H9 (cell line): ENCODE measurements around the gene TCF23. TPM values are rescaled to one million over a fixed set of nuclear protein-coding genes. Genes with fewer than 3 reads are reported as not detected.
"Not testable (repeated sequence)": the region's sequence is repeated elsewhere in the genome, so short reads cannot be mapped to it uniquely, and the experiment has no call there.

Experiments used
- DNase-seq: peaks from one replicate; pipeline ENCODE4 v3.0.0-alpha.2; 2017
- H2AFZ ChIP-seq: one replicate; pipeline ENCODE4 v1.6.1; 2013; ENCODE audit warnings: mild to moderate bottlenecking, low read length, control low read depth, moderate library complexity
- H2AK5ac ChIP-seq: 2 replicates; pipeline ENCODE4 v1.6.1; 2013; ENCODE audit warnings: low read length, control low read depth, mixed read lengths; ENCODE audit not compliant: insufficient read length
- H2BK120ac ChIP-seq: one replicate; pipeline ENCODE4 v1.6.1; 2013; ENCODE audit warnings: low read depth, mild to moderate bottlenecking, low read length, control low read depth, inconsistent platforms; ENCODE audit not compliant: poor library complexity, severe bottlenecking
- H2BK12ac ChIP-seq: 2 replicates; pipeline ENCODE4 v1.6.1; 2013; ENCODE audit warnings: low read length, control low read depth, mixed read lengths, low read depth; ENCODE audit not compliant: insufficient read length
- H2BK15ac ChIP-seq: 2 replicates; pipeline ENCODE4 v1.6.1; 2013; ENCODE audit warnings: low read depth, low read length, control low read depth
- H2BK20ac ChIP-seq: one replicate; pipeline ENCODE4 v1.6.1; 2013; ENCODE audit warnings: low read depth, mild to moderate bottlenecking, low read length, control low read depth, inconsistent platforms; ENCODE audit not compliant: poor library complexity, severe bottlenecking
- H2BK5ac ChIP-seq: 2 replicates; pipeline ENCODE4 v1.6.1; 2013; ENCODE audit warnings: low read length, control low read depth, mixed read lengths; ENCODE audit not compliant: insufficient read length
- H3K14ac ChIP-seq: 2 replicates; pipeline ENCODE4 v1.6.1; 2013; ENCODE audit warnings: low read length, control low read depth; ENCODE audit not compliant: insufficient read depth
- H3K18ac ChIP-seq: 2 replicates; pipeline ENCODE4 v1.6.1; 2013; ENCODE audit warnings: low read depth, mild to moderate bottlenecking, mixed read lengths, low read length, control low read depth; ENCODE audit not compliant: insufficient read length
- H3K23ac ChIP-seq: 2 replicates; pipeline ENCODE4 v1.6.1; 2013; ENCODE audit warnings: low read length, control low read depth, mixed read lengths, low read depth; ENCODE audit not compliant: insufficient read length
- H3K23me2 ChIP-seq: 2 replicates; pipeline ENCODE4 v1.6.1; 2013; ENCODE audit warnings: low read depth, mild to moderate bottlenecking, mixed read lengths, low read length, control low read depth; ENCODE audit not compliant: insufficient read length, poor library complexity, severe bottlenecking
- H3K27ac ChIP-seq: 2 replicates; pipeline ENCODE4 v1.5.1; 2013; ENCODE audit warnings: low read length, control low read depth, mixed read lengths, low read depth; ENCODE audit not compliant: insufficient read length
- H3K27me3 ChIP-seq: 2 replicates; pipeline ENCODE4 v1.6.1; 2013; ENCODE audit warnings: low read length, control low read depth, inconsistent platforms; ENCODE audit not compliant: insufficient read depth
- H3K4ac ChIP-seq: 2 replicates; pipeline ENCODE4 v1.6.1; 2013; ENCODE audit warnings: low read depth, mild to moderate bottlenecking, control low read depth, inconsistent platforms, low read length, moderate library complexity
- H3K4me1 ChIP-seq: 2 replicates; pipeline ENCODE4 v1.6.1; 2013; ENCODE audit warnings: low read length, control low read depth, inconsistent platforms; ENCODE audit not compliant: insufficient read depth
- H3K4me2 ChIP-seq: 2 replicates; pipeline ENCODE4 v1.6.1; 2013; ENCODE audit warnings: low read length, control low read depth, mixed read lengths; ENCODE audit not compliant: insufficient read length, insufficient read depth
- H3K56ac ChIP-seq: 2 replicates; pipeline ENCODE4 v1.6.1; 2013; ENCODE audit warnings: low read depth, mild to moderate bottlenecking, mixed read lengths, low read length, control low read depth; ENCODE audit not compliant: insufficient read length
- H3K79me1 ChIP-seq: 2 replicates; pipeline ENCODE4 v1.6.1; 2013; ENCODE audit warnings: low read depth, mild to moderate bottlenecking, moderate library complexity, low read length, control low read depth, inconsistent platforms; ENCODE audit not compliant: insufficient read depth, poor library complexity, severe bottlenecking
- H3K79me2 ChIP-seq: 2 replicates; pipeline ENCODE4 v1.6.1; 2013; ENCODE audit warnings: low read length, control low read depth, inconsistent platforms; ENCODE audit not compliant: insufficient read depth
- H3K9ac ChIP-seq: 2 replicates; pipeline ENCODE4 v1.6.1; 2013; ENCODE audit warnings: low read length, control low read depth, mixed read lengths; ENCODE audit not compliant: insufficient read length; ENCODE audit errors: extremely low read depth
- H3K9me3 ChIP-seq: one replicate; pipeline ENCODE4 v1.6.1; 2013; ENCODE audit warnings: low read depth, low read length, inconsistent platforms; ENCODE audit not compliant: control insufficient read depth
- H3T11ph ChIP-seq: one replicate; pipeline ENCODE4 v1.6.1; 2013; ENCODE audit warnings: mild to moderate bottlenecking, low read length, control low read depth, inconsistent platforms
- H4K20me1 ChIP-seq: one replicate; pipeline ENCODE4 v1.6.1; 2013; ENCODE audit not compliant: control insufficient read depth, insufficient read length, insufficient read depth
- H4K5ac ChIP-seq: 2 replicates; pipeline ENCODE4 v1.6.1; 2013; ENCODE audit warnings: low read depth, mild to moderate bottlenecking, mixed read lengths, low read length, control low read depth; ENCODE audit not compliant: insufficient read length
- H4K8ac ChIP-seq: replicated peaks from 2 replicates; pipeline ENCODE4 v1.6.1; 2013; ENCODE audit warnings: low read length, control low read depth, mixed read lengths, low read depth; ENCODE audit not compliant: insufficient read length
- H4K91ac ChIP-seq: 2 replicates; pipeline ENCODE4 v1.6.1; 2013; ENCODE audit warnings: low read depth, mild to moderate bottlenecking, moderate library complexity, mixed read lengths, low read length, control low read depth; ENCODE audit not compliant: insufficient read length
- H3K27ac Mint-ChIP-seq, 3 experiments: 2 replicates in 2 of 3; 3 replicates in 1 of 3; pipeline ENCODE4 v1.8.0; 2020 to 2021; ENCODE audit warnings: mixed read lengths in 3 of 3, mild to moderate bottlenecking in 1 of 3, moderate library complexity in 1 of 3
- H3K27me3 Mint-ChIP-seq: 2 replicates; pipeline ENCODE4 v1.8.0; 2021; ENCODE audit warnings: low read depth, mild to moderate bottlenecking, moderate library complexity, mixed read lengths
- H3K36me3 Mint-ChIP-seq, 3 experiments: 2 replicates in 2 of 3; 3 replicates in 1 of 3; pipeline ENCODE4 v1.8.0; 2020 to 2021; ENCODE audit warnings: low read depth in 3 of 3, mixed read lengths in 3 of 3; ENCODE audit not compliant: insufficient read depth in 1 of 3
- H3K4me1 Mint-ChIP-seq, 2 experiments: 2 replicates each; pipeline ENCODE4 v1.8.0; 2020; ENCODE audit warnings: mixed read lengths in 2 of 2
- H3K4me3 Mint-ChIP-seq, 2 experiments: 2 replicates in 1 of 2; 3 replicates in 1 of 2; pipeline ENCODE4 v1.8.0; 2020 to 2021; ENCODE audit warnings: mild to moderate bottlenecking in 2 of 2, mixed read lengths in 2 of 2, moderate library complexity in 1 of 2
- H3K9me3 Mint-ChIP-seq, 2 experiments: 2 replicates in 1 of 2; 3 replicates in 1 of 2; pipeline ENCODE4 v1.8.0; 2020; ENCODE audit warnings: mild to moderate bottlenecking in 2 of 2, mixed read lengths in 2 of 2, moderate library complexity in 1 of 2
- WGBS: extraction: QIAGEN DNeasy Blood & Tissue Kit; methylation state at CpG from one replicate; pipeline ENCODE4 v1.1.7; 2013; ENCODE audit warnings: missing lambda C conversion rate, low lambda C conversion rate, mixed read lengths; ENCODE audit not compliant: insufficient read length; ENCODE audit errors: extremely low coverage; 5-methylcytosine and 5-hydroxymethylcytosine counted together
- total RNA-seq: library from RNA; stranded (reverse); gene quantifications from 2 replicates; pipeline ENCODE4 v1.2.1, GENCODE V29; 2021

TCF23 gene
- total RNA-seq, 1 experiment from 2014 or later = not detected

GRCh38 chr2:27111392-27112078 is 37.3 kb upstream of the TCF23 start:
- H4K91ac ChIP-seq, H3K4me1 ChIP-seq, H3K4me3 Mint-ChIP-seq, H3K23ac ChIP-seq, H3K4me1 Mint-ChIP-seq, H3K9ac ChIP-seq, H2BK12ac ChIP-seq, H3K27me3 Mint-ChIP-seq, H2BK15ac ChIP-seq, H2BK20ac ChIP-seq, H2BK120ac ChIP-seq, H3K23me2 ChIP-seq, H3K27me3 ChIP-seq, H4K5ac ChIP-seq, H4K20me1 ChIP-seq, H3K14ac ChIP-seq, H3K4ac ChIP-seq, H4K8ac ChIP-seq, H3K79me2 ChIP-seq, H2BK5ac ChIP-seq, H3K56ac ChIP-seq, H3K4me2 ChIP-seq, H3K18ac ChIP-seq, H3K27ac Mint-ChIP-seq, H3K36me3 Mint-ChIP-seq, H3K27ac ChIP-seq, H2AFZ ChIP-seq, H2AK5ac ChIP-seq, H3K9me3 ChIP-seq, DNase-seq, H3K79me1 ChIP-seq, H3K9me3 Mint-ChIP-seq, H3T11ph ChIP-seq: not testable (repeated sequence)
- no CpG with 5 or more reads among the region's 49 CpGs for WGBS
